Stimulated activated memory B cell treated with anti-CD40 and anti-IgM and Interleukin-4, amounts not matched to agents 10 μg/mL and 1 μg/mL and 100 μg/mL, for 72 hours (primary cell): Measurements from ENCODE around the gene WBP2.
"Not testable (repeated sequence)": the region's sequence is repeated elsewhere in the genome, so short reads cannot be mapped to it uniquely, and the experiment has no call there.

Experiments
- ATAC-seq: fragments of 150-1000 bp; cut with Tn5 transposase; 2 replicates; pipeline ENCODE4 v1.10.0; 2021
- H3K27ac Mint-ChIP-seq: one replicate; pipeline ENCODE4 v1.8.0; 2022; ENCODE audit warnings: mild to moderate bottlenecking, mixed read lengths
- H3K27me3 Mint-ChIP-seq: one replicate; pipeline ENCODE4 v1.8.0; 2022; ENCODE audit warnings: mixed read lengths
- H3K36me3 Mint-ChIP-seq: one replicate; pipeline ENCODE4 v1.8.0; 2022; ENCODE audit warnings: mixed read lengths
- H3K4me1 Mint-ChIP-seq: one replicate; pipeline ENCODE4 v1.8.0; 2022; ENCODE audit warnings: mixed read lengths
- H3K4me3 Mint-ChIP-seq: one replicate; pipeline ENCODE4 v1.8.0; 2022; ENCODE audit warnings: mild to moderate bottlenecking, moderate library complexity, mixed read lengths
- H3K9me3 Mint-ChIP-seq: one replicate; pipeline ENCODE4 v1.8.0; 2022; ENCODE audit warnings: mixed read lengths

The WBP2 gene

DNA sequence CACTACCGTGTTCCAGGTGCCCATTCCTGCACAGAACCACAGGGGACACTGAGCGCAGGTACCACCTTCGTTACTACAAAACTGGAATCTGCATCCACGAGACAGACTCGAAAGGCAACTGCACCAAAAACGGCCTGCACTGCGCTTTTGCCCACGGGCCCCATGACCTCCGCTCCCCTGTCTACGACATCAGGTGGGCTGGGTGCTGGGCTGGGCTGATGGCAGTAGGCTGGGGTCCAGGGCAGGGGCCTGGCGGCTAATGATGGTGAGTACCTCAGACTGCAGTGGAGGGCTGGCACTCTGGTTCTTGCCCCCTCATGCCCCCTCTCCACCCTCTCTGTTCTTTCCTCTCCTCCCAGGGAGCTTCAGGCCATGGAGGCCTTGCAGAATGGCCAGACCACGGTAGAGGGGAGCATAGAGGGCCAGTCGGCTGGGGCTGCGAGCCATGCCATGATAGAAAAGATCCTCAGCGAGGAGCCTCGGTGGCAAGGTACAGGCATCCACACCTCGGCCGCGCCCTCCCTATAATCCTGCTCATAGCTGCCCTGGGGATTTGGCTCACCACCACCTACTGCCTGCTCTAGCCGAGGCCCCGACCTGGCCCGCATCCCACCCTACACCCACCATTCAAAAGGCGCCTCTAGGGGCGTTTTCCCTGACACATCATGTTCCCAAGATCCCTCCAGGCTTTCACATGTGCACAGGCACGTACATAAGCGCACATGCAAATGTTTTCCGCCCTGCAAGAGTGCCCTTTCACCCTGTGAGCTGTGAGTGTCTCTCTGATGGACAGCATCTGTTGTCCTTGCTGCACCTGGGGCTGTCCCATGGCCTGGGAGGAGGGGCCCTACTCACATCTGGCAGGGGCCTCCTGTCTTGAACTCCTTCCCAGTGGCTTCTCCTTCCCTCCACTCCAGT lies 42.8 kb downstream of the WBP2 start:
- ATAC-seq, result no peak
- Mint-ChIP-seq H3K27ac (peak overlapping the region; percentile 24), H3K36me3 (peaks cover 26% of the 10 kb centered on the region), H3K4me1 (peaks cover 22% of the 10 kb centered on the region), H3K4me3 (no peak overlapping the region), H3K27me3 (no peaks in the 10 kb centered on the region), H3K9me3 (no peaks in the 10 kb centered on the region)

- Mint-ChIP-seq H3K4me3 (no peak overlapping the region), H3K36me3 (peaks cover 23% of the 10 kb centered on the region), H3K4me1 (peaks cover 22% of the 10 kb centered on the region), H3K27ac (no peak overlapping the region), H3K27me3 (no peaks in the 10 kb centered on the region), H3K9me3 (no peaks in the 10 kb centered on the region)
- no peak for ATAC-seq
Measured at GRCh38 chr17:75811174-75811573, 44.0 kb downstream of the WBP2 start.

GRCh38 chr17:75810756-75811155 lies 44.4 kb downstream of the WBP2 start:
- H3K36me3 Mint-ChIP-seq, result peaks cover 23% of the 10 kb centered on the region

DNA sequence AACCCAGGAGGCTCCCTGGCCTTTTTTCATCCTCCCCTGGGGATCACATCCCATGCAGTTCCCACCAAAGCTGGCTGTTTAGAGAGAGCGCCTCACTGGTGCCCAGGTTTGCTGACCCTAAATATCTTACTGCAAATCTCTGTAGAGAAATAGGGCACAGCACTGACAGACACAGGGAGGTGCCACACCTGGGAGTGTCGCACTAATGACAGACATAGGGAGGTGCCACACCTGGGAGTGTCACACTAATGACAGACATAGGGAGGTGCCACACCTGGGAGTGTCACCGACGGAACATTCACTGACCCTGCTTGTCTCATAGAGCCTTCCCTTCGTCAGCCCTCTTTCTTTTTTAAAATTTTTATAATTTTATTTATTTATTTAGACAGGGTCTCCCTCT lies 44.9 kb downstream of the WBP2 start:
- Mint-ChIP-seq H3K27ac (peak overlapping the region; percentile 85), H3K9me3 (no peaks in the 10 kb centered on the region), H3K4me3 (no peak overlapping the region), H3K4me1 (peaks cover 26% of the 10 kb centered on the region), H3K36me3 (peaks cover 23% of the 10 kb centered on the region), H3K27me3 (no peaks in the 10 kb centered on the region)
- no peak for ATAC-seq

More at GRCh38 chr17:75810756-75811155, 44.4 kb downstream of the WBP2 start:
- peaks cover 22% of the 10 kb centered on the region for H3K4me1 Mint-ChIP-seq
- ATAC-seq, H3K9me3 Mint-ChIP-seq, H3K27ac Mint-ChIP-seq, H3K4me3 Mint-ChIP-seq, H3K27me3 Mint-ChIP-seq: not testable (repeated sequence)

- Mint-ChIP-seq H3K36me3 (peaks cover 21% of the 10 kb centered on the region), H3K27ac (peak overlapping the region; percentile 85), H3K27me3 (no peaks in the 10 kb centered on the region), H3K4me1 (peaks cover 26% of the 10 kb centered on the region), H3K4me3 (no peak overlapping the region), H3K9me3 (no peaks in the 10 kb centered on the region)
- ATAC-seq, result no peak
Measured at GRCh38 chr17:75809631-75810111, 45.5 kb downstream of the WBP2 start.

- Mint-ChIP-seq H3K4me1 (peaks cover 26% of the 10 kb centered on the region), H3K9me3 (no peaks in the 10 kb centered on the region), H3K27ac (peak overlapping the region; percentile 85), H3K27me3 (no peaks in the 10 kb centered on the region), H3K36me3 (peaks cover 15% of the 10 kb centered on the region), H3K4me3 (peak overlapping the region; percentile 63)
- peak; percentile 97 for ATAC-seq
Measured at GRCh38 chr17:75808905-75809621, 46.1 kb downstream of the WBP2 start.

DNA sequence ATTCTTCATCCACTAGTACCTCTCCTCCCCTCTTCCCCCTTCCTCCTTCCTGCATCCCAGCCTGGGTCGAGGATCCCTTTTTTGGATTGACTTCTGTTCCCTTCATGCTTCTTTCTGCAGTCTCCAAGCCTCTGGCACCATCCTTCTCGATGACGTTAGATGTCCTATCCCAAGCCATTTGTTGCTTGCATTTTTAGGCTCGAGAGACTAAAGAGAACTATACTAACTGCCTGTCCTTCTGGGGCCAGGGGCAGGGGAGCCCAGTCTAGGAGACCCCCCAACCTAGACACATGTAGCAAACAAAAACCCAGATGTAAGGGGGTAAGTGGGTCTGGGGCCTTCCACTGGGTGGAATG lies 46.6 kb downstream of the WBP2 start:
- ATAC-seq, result peak; percentile 7
- H3K27me3 Mint-ChIP-seq, result no peaks in the 10 kb centered on the region
- peaks cover 10% of the 10 kb centered on the region for H3K36me3 Mint-ChIP-seq
- peak overlapping the region; percentile 63 for H3K4me3 Mint-ChIP-seq
- H3K4me1 Mint-ChIP-seq, result peaks cover 26% of the 10 kb centered on the region
- H3K27ac Mint-ChIP-seq, result peak overlapping the region; percentile 85
- no peaks in the 10 kb centered on the region for H3K9me3 Mint-ChIP-seq

- Mint-ChIP-seq H3K4me1 (peaks cover 26% of the 10 kb centered on the region), H3K27me3 (no peaks in the 10 kb centered on the region), H3K27ac (peak overlapping the region; percentile 85), H3K9me3 (no peaks in the 10 kb centered on the region), H3K4me3 (no peak overlapping the region), H3K36me3 (peaks cover 7% of the 10 kb centered on the region)
- no peak for ATAC-seq
Measured at GRCh38 chr17:75807861-75808260, 47.3 kb downstream of the WBP2 start.

DNA sequence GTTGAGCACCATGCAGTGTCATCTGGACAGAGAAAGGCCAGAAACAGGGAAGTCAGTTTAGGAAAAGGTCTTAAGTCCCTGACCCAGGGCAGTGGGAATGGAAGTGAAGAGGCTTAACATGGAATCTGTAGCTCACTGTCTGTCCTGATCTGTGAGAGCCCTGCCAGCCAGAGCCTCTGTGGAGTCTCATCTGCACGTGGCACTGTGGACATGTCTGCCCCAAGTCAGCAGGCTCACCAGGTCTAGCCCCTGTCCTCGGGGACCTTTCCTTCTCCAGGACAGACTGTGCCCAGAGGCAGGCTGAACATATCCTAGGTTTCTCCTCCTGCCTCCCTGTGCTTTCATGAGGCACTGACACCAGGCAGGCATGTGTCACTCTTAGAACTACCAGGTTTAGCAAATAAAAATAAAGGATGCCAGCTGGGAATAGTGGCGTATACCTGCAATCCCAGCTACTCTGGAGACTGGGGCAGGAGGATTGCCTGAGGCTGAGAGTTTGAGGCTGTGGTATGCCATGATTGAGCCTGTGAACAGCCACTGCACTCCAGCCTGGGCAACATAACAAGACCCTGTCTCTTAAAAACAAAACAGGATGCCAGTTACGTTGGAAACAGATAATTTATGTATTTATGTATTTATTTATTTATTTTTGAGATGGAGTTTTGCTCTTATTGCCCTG lies 48.2 kb downstream of the WBP2 start:
- no peak overlapping the region for H3K27ac Mint-ChIP-seq
- no peaks in the 10 kb centered on the region for H3K9me3 Mint-ChIP-seq
- peaks cover 26% of the 10 kb centered on the region for H3K4me1 Mint-ChIP-seq
- H3K27me3 Mint-ChIP-seq, result no peaks in the 10 kb centered on the region
- no peak overlapping the region for H3K4me3 Mint-ChIP-seq
- no peak for ATAC-seq
- H3K36me3 Mint-ChIP-seq, result no peaks in the 10 kb centered on the region

DNA sequence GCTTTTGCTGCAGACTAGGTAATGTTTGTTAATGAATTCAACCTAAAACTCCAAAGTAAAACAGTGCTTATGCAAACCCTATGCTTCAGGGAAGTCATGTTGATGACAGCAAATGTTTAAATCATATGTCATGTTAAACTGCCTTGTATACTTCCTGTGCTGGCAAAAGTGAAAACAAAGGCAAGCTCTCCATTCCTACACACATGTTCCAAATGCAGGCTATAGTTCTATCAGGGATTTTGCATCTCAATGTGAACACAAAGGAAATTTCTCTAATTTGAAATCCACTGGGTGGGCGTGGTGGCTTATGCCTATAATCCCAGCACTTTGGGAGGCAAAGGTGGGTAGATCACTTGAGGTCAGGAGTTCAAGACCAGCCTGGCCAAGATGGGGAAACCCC lies 51.3 kb downstream of the WBP2 start:
- Mint-ChIP-seq H3K27ac (no peak overlapping the region), H3K36me3 (peaks cover 10% of the 10 kb centered on the region), H3K27me3 (no peaks in the 10 kb centered on the region), H3K4me3 (no peak overlapping the region), H3K9me3 (no peaks in the 10 kb centered on the region), H3K4me1 (peaks cover 25% of the 10 kb centered on the region)
- no peak for ATAC-seq

DNA sequence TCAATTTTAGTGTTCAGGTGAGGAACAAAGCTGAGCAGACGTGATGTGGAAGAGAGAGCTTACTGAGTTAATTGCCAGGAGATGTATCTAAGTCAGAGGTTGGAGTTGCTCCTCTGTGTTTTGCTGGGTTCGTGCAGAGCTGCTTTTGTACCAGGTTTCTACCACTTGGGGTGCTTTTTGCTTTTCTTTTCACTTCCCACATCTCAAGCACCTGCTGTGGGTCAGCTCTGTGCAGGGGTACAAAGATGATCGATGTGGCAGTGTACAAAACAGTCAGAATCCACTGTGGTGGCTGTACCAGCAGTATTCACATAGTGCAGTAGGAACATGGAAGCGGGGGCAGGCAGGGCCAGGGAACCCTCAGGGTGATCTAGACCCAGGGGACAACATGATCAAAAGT lies 55.7 kb downstream of the WBP2 start:
- Mint-ChIP-seq H3K9me3 (no peaks in the 10 kb centered on the region), H3K27me3 (no peaks in the 10 kb centered on the region), H3K4me3 (no peak overlapping the region), H3K4me1 (peaks cover 8% of the 10 kb centered on the region), H3K27ac (peak overlapping the region; percentile 23), H3K36me3 (peaks cover 10% of the 10 kb centered on the region)
- peak; percentile 76 for ATAC-seq

DNA sequence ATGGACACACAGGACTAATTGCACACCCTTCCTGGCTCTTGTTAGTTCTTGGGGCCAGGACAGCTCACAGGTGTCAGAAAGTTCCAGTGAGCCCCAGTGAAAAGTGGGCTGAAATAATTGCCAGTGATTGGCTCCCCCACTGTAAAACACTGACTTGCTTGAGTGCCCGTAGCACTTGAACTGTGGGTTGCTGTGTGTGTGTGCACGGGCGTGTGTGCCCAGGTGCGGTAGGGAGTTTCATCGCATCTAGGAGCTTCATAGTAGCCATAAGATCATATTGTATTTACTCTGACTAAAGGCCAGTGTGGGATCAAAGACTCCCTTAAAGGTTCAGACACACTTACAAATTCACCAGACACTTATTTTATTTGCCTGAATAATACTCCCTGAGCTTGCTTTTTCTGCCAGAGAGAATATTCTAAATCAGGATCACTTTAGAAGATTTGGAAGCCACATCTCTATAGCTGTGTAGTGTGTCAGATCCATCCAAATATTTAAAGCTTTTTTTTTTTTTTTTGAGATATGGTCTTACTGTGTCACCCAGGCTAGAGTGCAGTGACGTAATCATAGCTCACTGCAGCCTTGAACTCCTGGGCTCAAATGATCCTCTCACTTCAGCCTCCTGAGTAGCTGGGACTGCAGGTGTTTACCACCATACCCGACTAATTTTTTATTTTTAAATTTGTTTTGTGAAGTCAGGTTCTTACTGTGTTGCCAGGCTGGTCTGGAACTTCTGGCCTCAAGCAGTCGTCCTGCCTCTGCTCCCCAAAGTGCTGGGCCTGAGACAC lies 59.1 kb downstream of the WBP2 start:
- peaks cover 10% of the 10 kb centered on the region for H3K36me3 Mint-ChIP-seq

More for the DNA sequence above, 59.1 kb downstream of the WBP2 start:
- no peak for ATAC-seq
- H3K9me3 Mint-ChIP-seq, result no peaks in the 10 kb centered on the region
- no peaks in the 10 kb centered on the region for H3K27me3 Mint-ChIP-seq
- peaks cover 8% of the 10 kb centered on the region for H3K4me1 Mint-ChIP-seq
- no peak overlapping the region for H3K4me3 Mint-ChIP-seq
- H3K27ac Mint-ChIP-seq, result no peak overlapping the region
